ENCODE data around the gene KIF19.

The KIF19 gene

DNA sequence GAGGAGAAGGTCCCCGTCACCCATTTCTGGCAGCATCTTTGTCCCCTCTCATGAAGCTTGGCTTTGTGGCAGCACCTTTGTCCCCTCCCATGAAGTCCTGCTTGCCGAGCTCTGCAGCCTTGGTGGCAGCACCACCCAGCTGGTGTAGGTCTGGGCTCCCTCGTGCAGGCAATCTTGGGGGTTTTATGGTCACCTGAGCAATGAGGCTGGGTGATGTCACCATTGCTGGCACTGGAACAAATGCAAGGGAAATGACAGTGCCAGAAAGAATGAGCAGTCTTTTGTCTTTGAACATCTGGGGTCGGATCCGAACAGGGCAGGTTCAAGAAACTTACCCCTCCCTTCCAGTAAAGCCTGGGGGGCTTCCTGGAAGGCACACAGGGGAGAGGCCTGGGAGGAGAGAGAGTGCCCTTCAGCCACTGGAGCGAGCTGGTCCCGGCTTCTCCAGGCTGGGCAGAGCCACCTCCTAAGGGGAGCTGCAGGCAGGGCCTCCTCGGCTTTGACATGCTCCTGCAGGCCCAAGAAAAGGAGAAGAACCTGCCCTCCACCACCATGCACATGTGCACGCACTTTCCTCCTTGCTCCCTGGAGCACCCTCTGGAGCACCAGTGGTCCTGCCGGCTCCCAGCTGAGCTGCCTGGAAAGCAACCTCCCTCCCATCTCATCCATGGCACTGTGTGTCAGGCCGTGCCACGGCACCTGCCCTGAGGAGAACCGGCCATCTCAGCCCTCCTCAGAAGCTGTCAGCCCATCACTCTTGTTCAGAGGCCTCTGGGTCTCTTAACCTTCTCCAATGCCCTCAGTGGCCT lies 19.6 kb downstream of the KIF19 start:
- TF ChIP-seq Cebpa-rat (IDR thresholded peaks at IDR 0.05): no peak
- no peak overlapping the region for H3K9ac ChIP-seq
- H3K36me3 ChIP-seq: no peaks in the 10 kb centered on the region
- peaks cover 6% of the 10 kb centered on the region; the same call in 1 of the 2 replicates for H3K27me3 ChIP-seq
- no peak overlapping the region for H3K27ac ChIP-seq
- peaks cover 34% of the 10 kb centered on the region for H3K4me1 ChIP-seq
- H4K20me1 ChIP-seq: no peaks in the 10 kb centered on the region
- no peak overlapping the region for H3K4me2 ChIP-seq
- no peak overlapping the region for H3K4me3 ChIP-seq
- H3K9me3 ChIP-seq: no peaks in the 10 kb centered on the region

DNA sequence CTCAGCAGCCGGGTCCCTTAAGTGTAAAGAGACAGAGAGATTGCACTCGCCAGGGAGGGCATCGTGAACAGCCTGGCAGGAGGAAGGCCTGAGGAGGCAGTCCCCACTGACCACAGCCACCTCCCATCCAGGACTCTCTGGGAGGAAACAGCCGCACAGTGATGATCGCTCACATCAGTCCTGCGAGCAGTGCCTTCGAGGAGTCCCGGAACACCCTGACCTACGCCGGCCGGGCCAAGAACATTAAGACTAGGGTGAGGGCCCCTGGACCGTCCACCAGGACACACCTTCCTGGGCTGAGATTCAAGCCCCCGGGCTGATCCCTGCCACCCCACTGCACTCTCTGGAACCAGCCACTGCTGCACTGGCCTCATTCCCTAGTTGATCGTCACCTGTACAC lies 21.6 kb downstream of the KIF19 start:
- Histone ChIP-seq H3K4me2 (no peak overlapping the region), H3K27me3 (peaks cover 27% of the 10 kb centered on the region)
- TF ChIP-seq Cebpa-rat (IDR thresholded peaks at IDR 0.05): no peak

DNA sequence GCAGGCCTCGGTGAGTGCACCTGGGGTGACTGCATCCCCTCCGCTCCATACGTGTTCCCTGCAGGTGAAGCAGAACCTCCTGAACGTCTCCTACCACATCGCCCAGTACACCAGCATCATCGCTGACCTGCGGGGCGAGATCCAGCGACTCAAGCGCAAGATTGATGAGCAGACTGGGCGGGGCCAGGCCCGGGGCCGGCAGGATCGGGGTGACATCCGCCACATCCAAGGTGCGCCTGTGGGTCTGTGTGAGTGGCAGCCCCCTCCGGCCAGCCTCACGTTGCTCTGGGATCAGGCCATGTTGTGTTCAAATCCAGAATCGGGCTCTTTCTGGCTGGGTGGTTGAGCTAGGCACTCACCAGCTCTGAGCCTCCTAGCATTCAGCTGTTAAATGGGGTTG lies 23.1 kb downstream of the KIF19 start:
- Histone ChIP-seq H3K4me1 (0 out of 2 replicates have a peak, but pooled peaks cover under 1% of the 10 kb centered on the region), H3K36me3 (no peaks in the 10 kb centered on the region), H3K27ac (no peak overlapping the region), H4K20me1 (peaks cover 11% of the 10 kb centered on the region; the same call in 1 of the 2 replicates), H3K27me3 (peaks cover 41% of the 10 kb centered on the region), H3K4me2 (no peak overlapping the region), H3K9ac (no peak overlapping the region), H3K9me3 (no peaks in the 10 kb centered on the region), H3K4me3 (no peak overlapping the region)
- no peak for TF ChIP-seq Cebpa-rat (IDR thresholded peaks at IDR 0.05)

More for the DNA sequence above, 21.6 kb downstream of the KIF19 start:
- Histone ChIP-seq H4K20me1 (peaks cover 11% of the 10 kb centered on the region; the same call in 1 of the 2 replicates), H3K9me3 (no peaks in the 10 kb centered on the region), H3K36me3 (no peaks in the 10 kb centered on the region), H3K27ac (no peak overlapping the region), H3K4me3 (no peak overlapping the region), H3K9ac (no peak overlapping the region), H3K4me1 (peaks cover 14% of the 10 kb centered on the region)

- Histone ChIP-seq H3K9ac (no peak overlapping the region), H3K27me3 (peaks cover 55% of the 10 kb centered on the region), H3K9me3 (no peaks in the 10 kb centered on the region), H3K36me3 (no peaks in the 10 kb centered on the region), H3K4me2 (no peak overlapping the region), H3K4me1 (no peaks in the 10 kb centered on the region), H3K27ac (no peak overlapping the region), H3K4me3 (no peak overlapping the region), H4K20me1 (peaks cover 11% of the 10 kb centered on the region; the same call in 1 of the 2 replicates)
- no peak for TF ChIP-seq Cebpa-rat (IDR thresholded peaks at IDR 0.05)
Measured at GRCh38 chr17:74350486-74350885, 24.5 kb downstream of the KIF19 start.

GRCh38 chr17:74351552-74352210 lies 25.7 kb downstream of the KIF19 start:
- H3K36me3 ChIP-seq: no peaks in the 10 kb centered on the region
- H3K27ac ChIP-seq: no peak overlapping the region
- peaks cover 67% of the 10 kb centered on the region for H3K27me3 ChIP-seq
- no peaks in the 10 kb centered on the region for H3K4me1 ChIP-seq
- H3K9ac ChIP-seq: no peak overlapping the region
- H3K9me3 ChIP-seq: no peaks in the 10 kb centered on the region
- H4K20me1 ChIP-seq: peaks cover 11% of the 10 kb centered on the region; the same call in 1 of the 2 replicates
- H3K4me3 ChIP-seq: no peak overlapping the region
- H3K4me2 ChIP-seq: no peak overlapping the region
- no peak for TF ChIP-seq Cebpa-rat (IDR thresholded peaks at IDR 0.05)

DNA sequence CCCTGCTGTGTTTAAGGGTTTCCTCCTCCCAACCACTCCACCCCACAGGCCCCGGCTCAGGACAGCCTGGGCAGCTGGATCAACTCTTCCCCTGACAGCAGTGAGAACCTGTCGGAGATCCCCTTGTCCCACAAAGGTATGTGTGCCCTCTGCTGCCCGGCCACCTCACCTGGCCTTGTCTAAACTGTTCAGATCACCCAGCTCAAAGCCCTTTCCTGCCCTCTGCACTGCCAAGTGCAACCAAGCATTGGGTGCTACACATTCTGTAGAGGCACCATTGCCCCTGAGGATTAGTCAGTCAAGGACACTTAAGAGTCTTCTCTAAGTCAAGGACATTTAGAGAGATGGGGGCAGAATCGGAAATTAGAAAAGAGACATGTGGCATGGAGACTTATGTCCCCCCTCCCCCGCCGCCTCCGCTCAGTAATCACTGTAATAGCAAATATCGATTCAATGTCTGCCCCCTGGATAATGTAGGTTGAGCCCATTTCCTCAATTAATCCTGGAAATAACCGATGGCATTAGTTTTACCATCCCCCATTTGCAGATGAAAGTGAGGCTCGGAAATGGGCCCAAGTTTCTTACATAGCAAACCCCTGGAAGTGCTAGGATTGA lies 27.5 kb downstream of the KIF19 start:
- Histone ChIP-seq H4K20me1 (peaks cover 11% of the 10 kb centered on the region; the same call in 1 of the 2 replicates), H3K4me1 (no peaks in the 10 kb centered on the region), H3K4me2 (no peak overlapping the region), H3K36me3 (no peaks in the 10 kb centered on the region), H3K4me3 (no peak overlapping the region), H3K9ac (no peak overlapping the region), H3K27ac (no peak overlapping the region), H3K9me3 (no peaks in the 10 kb centered on the region), H3K27me3 (peaks cover 81% of the 10 kb centered on the region)
- no peak for TF ChIP-seq Cebpa-rat (IDR thresholded peaks at IDR 0.05)

GRCh38 chr17:74354123-74354522 lies 28.1 kb downstream of the KIF19 start:
- no peak overlapping the region for H3K27ac ChIP-seq
- no peak for TF ChIP-seq Cebpa-rat (IDR thresholded peaks at IDR 0.05)
- no peak overlapping the region for H3K9ac ChIP-seq
- no peak overlapping the region for H3K4me3 ChIP-seq
- H3K4me1 ChIP-seq: no peaks in the 10 kb centered on the region
- peaks cover 11% of the 10 kb centered on the region; the same call in 1 of the 2 replicates for H4K20me1 ChIP-seq
- H3K27me3 ChIP-seq: peaks cover 85% of the 10 kb centered on the region
- no peak overlapping the region for H3K4me2 ChIP-seq
- H3K36me3 ChIP-seq: no peaks in the 10 kb centered on the region
- no peaks in the 10 kb centered on the region for H3K9me3 ChIP-seq

DNA sequence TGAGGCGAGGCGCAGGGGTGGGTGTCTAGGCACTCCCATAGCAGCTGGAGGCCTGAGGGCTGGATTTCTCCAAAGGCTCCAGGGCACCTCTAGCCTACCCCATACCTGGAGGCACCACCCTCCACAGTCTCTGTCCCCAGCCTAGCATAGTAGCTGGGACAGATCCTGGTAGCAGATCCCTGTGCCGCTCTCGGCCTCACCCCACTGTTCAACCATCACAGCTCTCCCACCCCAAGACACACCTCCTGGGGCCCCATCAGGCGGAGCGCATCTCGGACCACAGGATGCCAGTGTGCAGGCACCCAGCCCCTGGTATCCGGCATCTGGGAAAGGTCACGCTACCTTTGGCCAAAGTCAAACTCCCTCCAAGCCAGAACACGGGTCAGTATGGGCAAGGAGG lies 28.5 kb downstream of the KIF19 start:
- H3K9ac ChIP-seq: no peak overlapping the region
- no peak for TF ChIP-seq Cebpa-rat (IDR thresholded peaks at IDR 0.05)
- H3K36me3 ChIP-seq: no peaks in the 10 kb centered on the region
- H3K27ac ChIP-seq: no peak overlapping the region
- no peak overlapping the region for H3K4me3 ChIP-seq
- no peaks in the 10 kb centered on the region for H3K9me3 ChIP-seq
- peaks cover 85% of the 10 kb centered on the region for H3K27me3 ChIP-seq
- H3K4me2 ChIP-seq: no peak overlapping the region
- peaks cover 11% of the 10 kb centered on the region; the same call in 1 of the 2 replicates for H4K20me1 ChIP-seq
- no peaks in the 10 kb centered on the region for H3K4me1 ChIP-seq

GRCh38 chr17:74355065-74355464 lies 29.0 kb downstream of the KIF19 start:
- H3K4me1 ChIP-seq: no peaks in the 10 kb centered on the region
- H4K20me1 ChIP-seq: peaks cover 11% of the 10 kb centered on the region; the same call in 1 of the 2 replicates
- H3K4me3 ChIP-seq: no peak overlapping the region
- H3K36me3 ChIP-seq: no peaks in the 10 kb centered on the region
- H3K4me2 ChIP-seq: no peak overlapping the region
- H3K27ac ChIP-seq: no peak overlapping the region
- no peak overlapping the region for H3K9ac ChIP-seq
- H3K9me3 ChIP-seq: no peaks in the 10 kb centered on the region
- TF ChIP-seq Cebpa-rat (IDR thresholded peaks at IDR 0.05): no peak
- H3K27me3 ChIP-seq: peaks cover 84% of the 10 kb centered on the region
